ENCODE data around the gene ROCK2. TPM values are rescaled to one million over a fixed set of nuclear protein-coding genes. Genes with fewer than 3 reads are reported as not detected.

The ROCK2 gene
- total RNA-seq, 4 donors from 2014 or later: 42.0 to 85.4 (median 70.7) TPM

DNA sequence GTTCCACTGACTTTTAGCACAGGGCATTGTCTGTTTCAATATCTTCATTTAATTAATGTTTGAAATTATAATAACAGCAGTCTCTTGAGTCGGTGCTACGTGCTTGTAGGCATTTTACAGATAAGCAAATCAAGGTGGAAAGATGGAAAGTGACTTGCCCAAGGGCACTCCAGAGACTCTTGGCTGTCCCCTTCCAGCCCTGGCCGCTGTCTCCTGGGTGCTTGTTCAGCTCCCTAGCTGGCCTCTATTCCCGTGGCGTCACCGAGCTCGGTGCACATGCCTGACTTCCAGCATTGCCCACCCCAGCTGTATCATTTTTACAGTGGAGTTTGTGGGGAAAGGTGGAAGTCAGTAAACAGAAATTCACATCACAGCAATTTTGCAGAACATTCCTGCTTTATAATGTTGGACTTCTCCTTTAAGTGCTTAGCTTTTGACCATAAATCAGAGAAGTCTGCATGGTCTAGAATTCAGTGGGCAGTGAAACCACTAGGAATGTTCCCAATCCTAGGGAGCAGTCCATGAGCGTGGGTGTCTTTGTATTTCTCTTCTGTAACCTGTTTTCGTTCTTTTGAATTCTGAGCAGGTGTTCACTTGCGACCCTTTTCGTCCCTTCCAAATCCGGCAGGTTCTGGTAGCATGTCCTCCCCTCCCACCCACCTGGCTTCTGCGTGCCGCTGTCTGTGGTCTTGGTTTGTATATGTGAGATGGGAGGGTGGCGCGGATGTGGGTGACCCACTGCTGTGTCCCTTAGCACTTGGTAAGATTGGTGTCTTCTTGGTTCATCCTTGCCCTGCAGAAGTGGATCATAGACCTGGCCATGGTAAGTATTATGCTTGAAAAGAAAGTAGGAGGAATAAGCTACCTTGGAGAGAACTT, 180.8 kb downstream of the ROCK2 start:
- H3K4me3 ChIP-seq: no peak overlapping the region
- no peaks in the 10 kb centered on the region for H3K4me1 ChIP-seq
- H3K27ac ChIP-seq: no peak overlapping the region
- in situ Hi-C loops (cut with MboI; ENCODE audit: low sequenced_read_pairs in 4 of 4) (no loop called here), intact Hi-C loops (cut with DNase I; ENCODE audit: low total_unique reads) (no loop called here)
- no peaks in the 10 kb centered on the region for H3K9me3 ChIP-seq
- ATAC-seq: no peak
- no peak for DNase-seq
- no peaks in the 10 kb centered on the region for H3K36me3 ChIP-seq
- no peak for TF ChIP-seq CTCF (IDR thresholded peaks at IDR 0.05 in 4 of 5, conservative IDR thresholded peaks at IDR 0.05 in 1 of 5)
- TF ChIP-seq POLR2A (IDR thresholded peaks at IDR 0.05): no peak
- H3K27me3 ChIP-seq: no peaks in the 10 kb centered on the region

DNA sequence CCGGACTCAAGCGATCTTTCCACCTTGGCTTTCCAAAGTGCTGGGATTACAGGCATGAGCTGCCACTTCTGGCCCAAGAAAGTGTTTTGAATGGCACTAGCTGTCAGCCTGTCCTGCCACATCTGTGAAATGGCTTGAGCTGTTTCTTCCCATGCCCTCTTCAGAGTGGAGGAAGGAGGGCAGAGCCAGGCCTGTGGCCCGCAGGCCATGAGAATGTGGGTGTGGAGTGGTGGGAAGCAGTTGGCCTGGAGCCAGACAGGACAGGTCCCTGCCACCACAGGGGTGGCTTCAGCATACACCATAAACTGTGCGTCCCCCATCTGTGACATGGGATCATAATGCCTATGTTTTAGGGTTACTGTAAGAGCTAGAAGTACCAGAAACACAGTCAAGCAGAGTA, 182.7 kb downstream of the ROCK2 start:
- ATAC-seq (no peak), DNase-seq (no peak)
- no peaks in the 10 kb centered on the region for H3K4me1 ChIP-seq
- no peaks in the 10 kb centered on the region for H3K27me3 ChIP-seq
- H3K4me3 ChIP-seq: no peak overlapping the region
- in situ Hi-C loops (cut with MboI; ENCODE audit: low sequenced_read_pairs in 4 of 4) (no loop called here), intact Hi-C loops (cut with DNase I; ENCODE audit: low total_unique reads) (no loop called here)
- no peak overlapping the region for H3K27ac ChIP-seq
- no peaks in the 10 kb centered on the region for H3K36me3 ChIP-seq
- H3K9me3 ChIP-seq: no peaks in the 10 kb centered on the region
- TF ChIP-seq POLR2A (IDR thresholded peaks at IDR 0.05): no peak
- TF ChIP-seq CTCF (IDR thresholded peaks at IDR 0.05 in 4 of 5, conservative IDR thresholded peaks at IDR 0.05 in 1 of 5): no peak

DNA sequence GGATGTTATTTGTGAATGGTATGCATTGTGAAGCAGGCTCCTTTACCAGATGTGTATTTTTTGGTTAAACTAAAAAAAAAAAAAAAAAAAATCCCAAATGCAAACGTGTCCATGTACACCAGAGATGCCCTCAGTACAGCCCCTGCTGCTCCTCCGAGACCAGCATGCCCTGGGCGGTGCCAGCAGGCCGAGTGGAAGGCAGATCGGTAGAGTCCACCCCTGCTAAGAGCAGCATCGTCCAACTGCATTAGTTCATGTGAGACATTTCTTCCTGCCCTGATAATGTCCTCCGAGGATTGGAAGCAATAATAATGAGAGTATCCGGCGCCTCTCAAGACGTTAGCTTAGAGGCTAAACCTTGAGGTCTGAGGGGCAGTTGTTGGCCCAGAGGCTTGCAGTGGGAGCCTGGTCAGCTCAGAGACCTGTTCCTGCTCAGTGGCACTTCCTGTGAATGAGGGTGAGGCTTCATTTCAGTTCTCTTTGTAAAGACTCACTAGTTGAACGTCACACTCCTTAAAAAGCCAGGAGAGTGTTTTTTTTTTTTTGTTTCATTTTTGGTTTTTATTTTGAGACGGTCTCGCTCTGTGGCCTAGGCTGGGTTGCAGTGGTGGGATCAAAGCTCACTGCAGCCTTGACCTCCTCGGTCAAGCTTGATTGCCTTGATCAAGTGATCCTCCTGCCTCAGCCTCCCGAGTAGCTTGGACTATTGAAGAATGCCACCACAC, 183.5 kb downstream of the ROCK2 start:
- H3K36me3 ChIP-seq: no peaks in the 10 kb centered on the region
- in situ Hi-C loops (cut with MboI; ENCODE audit: low sequenced_read_pairs in 4 of 4): no loop called here
- TF ChIP-seq CTCF (IDR thresholded peaks at IDR 0.05 in 4 of 5, conservative IDR thresholded peaks at IDR 0.05 in 1 of 5) (no peak), POLR2A (IDR thresholded peaks at IDR 0.05) (no peak)
- no peak overlapping the region for H3K4me3 ChIP-seq
- ATAC-seq (peak in 1 of 2 donors; percentile 19), DNase-seq (no peak)
- H3K27ac ChIP-seq: peak overlapping the region in 2 of 4 donors; percentile 27 to 37
- peaks cover 0 to 3% of the 10 kb centered on the region in 2 donors for H3K4me1 ChIP-seq
- no peaks in the 10 kb centered on the region for H3K27me3 ChIP-seq
- intact Hi-C loops (cut with DNase I; ENCODE audit: low total_unique reads): no loop called here
- H3K9me3 ChIP-seq: no peaks in the 10 kb centered on the region

DNA sequence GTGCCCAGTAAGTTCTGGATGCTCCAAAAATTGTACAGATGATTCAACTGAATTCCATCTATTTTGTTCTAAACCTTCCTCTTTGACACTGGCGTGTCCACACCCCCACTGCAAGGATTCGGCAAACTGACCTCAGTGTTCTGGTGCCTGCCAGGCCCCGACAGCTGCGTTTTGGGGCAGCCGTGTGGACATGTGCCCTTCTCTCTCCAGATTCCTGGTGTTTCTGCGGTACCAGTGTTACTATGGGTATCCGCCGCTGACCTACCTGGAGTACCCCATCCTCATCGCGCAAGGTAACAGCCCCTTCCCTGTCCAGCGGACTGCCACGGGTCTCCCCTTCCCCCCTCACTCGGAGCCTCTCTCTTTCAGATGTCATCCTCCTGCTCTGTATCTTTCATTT, 184.2 kb downstream of the ROCK2 start:
- no peak for DNase-seq
- Histone ChIP-seq H3K4me1 (peaks cover 0 to 3% of the 10 kb centered on the region in 2 donors), H3K4me3 (no peak overlapping the region), H3K27me3 (no peaks in the 10 kb centered on the region), H3K9me3 (no peaks in the 10 kb centered on the region), H3K36me3 (no peaks in the 10 kb centered on the region), H3K27ac (no peak overlapping the region)
- ATAC-seq: no peak
- intact Hi-C loops (cut with DNase I; ENCODE audit: low total_unique reads): no loop called here
- in situ Hi-C loops (cut with MboI; ENCODE audit: low sequenced_read_pairs in 4 of 4): no loop called here
- TF ChIP-seq POLR2A (IDR thresholded peaks at IDR 0.05) (no peak), CTCF (IDR thresholded peaks at IDR 0.05 in 4 of 5, conservative IDR thresholded peaks at IDR 0.05 in 1 of 5) (no peak)
